ENCODE data around the gene FUT3.

FUT3 gene

DNA sequence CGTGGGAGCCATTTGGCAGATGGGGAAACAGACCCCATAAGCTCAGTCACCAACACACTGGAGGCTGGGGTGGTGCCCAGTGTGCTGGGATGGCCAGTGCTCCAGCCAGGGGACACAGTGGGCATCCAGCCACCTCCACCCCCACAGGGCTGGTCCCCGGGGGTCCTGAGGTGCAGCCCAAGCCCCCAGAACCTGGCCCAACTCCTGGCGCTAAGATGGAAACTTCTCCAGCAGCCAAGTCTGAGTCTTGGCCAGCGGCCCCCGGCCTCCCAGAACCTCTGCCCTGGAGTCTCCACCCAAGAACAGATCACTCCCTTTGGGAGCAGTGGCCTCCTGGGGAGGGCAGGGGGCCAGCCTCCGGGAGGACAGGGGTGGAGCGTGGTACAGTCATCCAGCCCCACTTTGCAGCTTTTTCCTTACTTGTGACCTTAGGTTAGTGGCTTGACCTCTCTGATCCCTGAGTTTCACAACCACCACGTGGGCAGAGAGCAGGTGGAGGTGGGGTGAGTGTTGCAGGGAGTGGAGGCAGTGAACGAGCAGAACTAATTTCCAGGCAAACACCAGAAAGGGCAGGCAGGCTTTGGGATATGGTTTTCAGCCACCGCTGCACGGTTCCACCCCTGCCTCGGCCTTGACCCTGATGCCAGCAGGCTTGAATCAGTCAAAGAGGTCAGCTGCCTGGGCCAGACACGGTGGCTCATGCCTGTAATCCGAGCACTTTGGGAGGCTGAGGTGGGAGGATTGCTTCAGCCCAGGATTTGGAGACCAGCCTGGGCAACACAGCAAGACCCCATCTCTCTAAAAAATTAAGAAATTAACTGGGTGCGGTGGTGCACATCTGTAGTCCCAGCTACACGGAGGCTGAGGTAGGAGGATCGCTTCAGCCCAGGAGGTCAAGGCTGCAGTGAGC lies 50.6 kb downstream of the FUT3 start:
- ATAC-seq: no peak

DNA sequence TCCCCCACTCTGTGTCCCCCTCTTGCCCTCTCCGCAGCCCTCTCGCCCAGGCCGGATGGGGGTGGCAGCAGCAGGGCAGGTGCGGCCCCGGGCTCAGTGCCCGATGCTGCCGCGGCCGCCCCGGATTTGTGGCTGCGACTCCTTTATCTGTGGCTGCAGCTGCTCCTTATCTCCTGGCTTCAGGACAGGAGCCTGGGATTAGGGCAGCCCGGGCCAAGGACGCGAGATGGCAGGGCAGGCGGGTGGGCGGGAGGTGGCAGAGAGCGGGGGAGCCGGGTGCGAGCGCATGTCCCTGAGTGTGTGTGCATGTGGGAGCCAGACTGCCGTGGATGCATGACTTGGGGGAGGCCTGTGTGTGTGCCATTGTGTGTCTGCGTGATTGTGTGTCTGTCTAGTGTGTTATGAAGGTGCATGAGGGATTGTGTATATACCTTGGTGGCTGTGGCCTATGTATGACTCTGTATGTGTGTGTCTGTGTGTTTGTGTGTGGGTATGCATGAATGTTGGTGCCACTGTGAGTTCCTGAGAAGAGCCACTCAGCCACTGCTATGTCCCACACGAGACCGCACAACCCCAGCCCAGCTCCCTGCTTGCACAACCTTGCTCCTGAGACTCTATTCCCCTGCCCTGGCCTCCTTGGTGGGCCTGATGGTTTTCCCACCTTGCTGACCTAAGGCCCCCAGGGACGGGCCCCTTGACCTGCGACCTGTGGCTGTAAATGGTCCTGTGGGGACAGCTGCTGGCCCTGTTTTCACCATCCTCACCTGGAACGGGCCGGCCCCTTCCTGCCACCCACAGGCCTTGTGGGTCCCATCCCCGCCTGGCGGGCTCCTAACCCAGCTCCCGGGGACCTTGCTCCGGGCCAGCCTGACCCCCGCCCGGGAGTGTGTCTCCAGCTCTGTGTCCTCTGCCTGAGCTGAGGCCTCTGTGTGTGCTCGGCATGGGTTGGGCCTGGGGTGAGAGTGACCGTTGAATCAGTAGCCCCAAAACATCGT lies 51.7 kb downstream of the FUT3 start:
- no peak for ATAC-seq

DNA sequence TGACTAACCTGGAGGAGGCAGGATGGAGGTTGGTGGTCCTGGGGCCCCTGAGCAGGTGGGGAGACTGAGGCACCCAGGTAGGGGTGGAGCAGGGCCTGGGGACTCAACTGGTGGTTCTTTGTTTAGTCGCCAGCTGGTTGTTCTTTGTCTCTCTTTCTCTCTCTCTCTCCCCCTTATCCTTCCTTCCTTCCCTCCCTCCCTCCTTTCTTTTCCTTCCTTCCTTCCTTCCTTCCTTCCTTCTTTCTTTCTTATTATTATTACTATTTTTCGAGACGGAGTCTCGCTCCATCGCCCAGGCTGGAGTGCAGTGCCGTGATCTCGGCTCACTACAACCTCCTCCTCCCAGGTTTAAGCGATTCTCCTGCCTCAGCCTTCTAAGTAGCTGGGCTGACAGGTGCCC lies 53.0 kb downstream of the FUT3 start:
- no peak for ATAC-seq

DNA sequence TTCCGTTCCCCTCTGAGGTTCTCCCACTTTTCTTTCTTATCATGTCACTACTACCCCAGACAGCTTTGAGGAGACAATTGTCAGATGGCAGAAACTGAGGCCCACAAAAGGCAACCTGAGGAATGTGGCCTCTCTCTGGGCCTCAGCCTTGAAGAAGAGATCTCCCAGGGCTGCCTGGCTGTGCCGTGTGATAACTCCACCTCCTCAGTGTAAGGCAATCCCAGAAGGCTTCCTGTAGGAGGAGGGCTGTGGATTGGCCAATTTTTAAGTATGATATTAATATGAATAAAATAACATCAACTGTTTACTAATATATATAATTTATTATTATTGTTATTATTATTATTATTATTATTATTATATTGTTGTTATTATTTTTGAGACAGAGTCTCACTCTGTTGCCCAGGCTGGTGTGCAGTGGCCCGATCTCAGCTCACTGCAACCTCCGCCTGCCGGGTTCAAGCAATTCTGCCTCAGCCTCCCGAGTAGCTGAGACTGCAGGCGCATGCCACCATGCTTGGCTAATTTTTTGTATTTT lies 55.8 kb downstream of the FUT3 start:
- ATAC-seq: no peak

DNA sequence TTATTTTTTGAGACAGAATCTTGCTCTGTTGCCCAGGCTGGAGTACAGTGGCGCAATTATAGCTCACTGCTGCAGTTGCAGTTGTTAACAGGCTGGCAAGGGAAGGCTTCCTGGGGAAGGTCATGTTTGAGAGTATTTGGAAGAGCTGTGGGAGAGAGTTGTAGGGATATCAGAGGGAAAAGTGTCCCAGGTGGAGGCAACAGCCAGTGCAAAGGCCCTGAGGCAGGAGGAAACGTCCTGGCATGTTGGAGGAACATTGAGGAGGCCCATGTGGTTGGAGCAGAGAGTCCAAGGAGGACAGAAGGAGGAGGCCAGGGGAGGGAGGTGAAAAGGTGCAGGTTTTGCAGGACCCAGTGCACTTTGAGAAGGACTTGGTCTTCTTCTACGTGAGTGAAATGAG lies 58.1 kb downstream of the FUT3 start:
- no peak for ATAC-seq
